Fibroblast of skin of abdomen (primary cell): Measurements from ENCODE around the gene KPNA5. TPM values are rescaled to one million over a fixed set of nuclear protein-coding genes. Genes with fewer than 3 reads are reported as not detected.
"Not testable (repeated sequence)": the region's sequence is repeated elsewhere in the genome, so short reads cannot be mapped to it uniquely, and the experiment has no call there.

Source experiments
- DNase-seq: peaks from one replicate; pipeline ENCODE4 v3.0.0-alpha.2; 2013
- polyA plus RNA-seq, 2 experiments: library from polyadenylated mRNA; unstranded; fragments of 120-200 nt; gene quantifications; one replicate each; pipeline ENCODE4 v1.2.1, GENCODE V29; 2013; ENCODE audit not compliant: insufficient read length in 2 of 2

Gene KPNA5
- 4.7 TPM for polyA plus RNA-seq (2013, experiment 1 of 2; ENCODE audit: insufficient read length)
- 4.3 TPM for polyA plus RNA-seq (2013, experiment 2 of 2; ENCODE audit: insufficient read length)

DNA sequence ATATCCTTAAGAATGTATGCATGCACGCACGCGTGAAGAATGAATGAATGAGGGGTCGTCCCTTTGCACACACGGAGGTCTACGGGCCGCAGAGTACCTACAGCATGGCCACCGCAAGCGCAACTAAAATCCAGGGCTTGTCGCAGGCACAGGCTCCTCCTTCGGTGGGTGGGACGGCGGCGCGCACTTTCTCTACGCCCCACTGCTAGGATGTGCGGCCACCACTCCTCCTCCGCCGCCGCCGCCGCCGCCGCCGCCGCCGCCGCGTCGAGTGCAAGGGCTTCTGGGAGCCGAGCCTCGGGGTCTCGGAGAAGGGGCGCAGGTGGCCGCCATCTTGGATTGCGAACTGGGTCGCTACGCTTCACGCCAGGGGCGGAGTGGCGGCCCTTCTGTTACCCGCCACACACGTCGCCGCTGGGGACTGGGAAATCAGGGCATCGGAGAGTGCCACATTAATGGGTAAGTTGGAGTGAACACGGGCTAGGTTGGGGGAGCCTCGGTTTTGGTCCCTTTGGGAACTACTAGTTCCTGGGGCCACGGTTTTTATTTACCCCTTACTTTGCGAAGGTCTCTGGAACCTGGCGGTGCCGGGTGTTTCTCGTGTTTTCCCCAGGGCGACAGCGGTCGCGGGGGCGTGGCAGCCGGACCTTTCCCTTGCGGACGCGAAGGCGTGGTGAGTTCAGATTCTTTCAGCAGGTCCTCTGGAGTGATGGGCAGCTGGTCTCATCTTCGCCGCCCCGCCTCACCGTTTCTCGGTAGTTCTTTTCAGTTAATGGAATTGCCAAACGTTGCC, at the start of gene KPNA5:
Gene KPNA5 (plus strand): TSS at position 332 of the 793 bp plus-strand sequence. CDS start 124 bp downstream, at position 456.
- DNase-seq = peak; percentile 94

DNA sequence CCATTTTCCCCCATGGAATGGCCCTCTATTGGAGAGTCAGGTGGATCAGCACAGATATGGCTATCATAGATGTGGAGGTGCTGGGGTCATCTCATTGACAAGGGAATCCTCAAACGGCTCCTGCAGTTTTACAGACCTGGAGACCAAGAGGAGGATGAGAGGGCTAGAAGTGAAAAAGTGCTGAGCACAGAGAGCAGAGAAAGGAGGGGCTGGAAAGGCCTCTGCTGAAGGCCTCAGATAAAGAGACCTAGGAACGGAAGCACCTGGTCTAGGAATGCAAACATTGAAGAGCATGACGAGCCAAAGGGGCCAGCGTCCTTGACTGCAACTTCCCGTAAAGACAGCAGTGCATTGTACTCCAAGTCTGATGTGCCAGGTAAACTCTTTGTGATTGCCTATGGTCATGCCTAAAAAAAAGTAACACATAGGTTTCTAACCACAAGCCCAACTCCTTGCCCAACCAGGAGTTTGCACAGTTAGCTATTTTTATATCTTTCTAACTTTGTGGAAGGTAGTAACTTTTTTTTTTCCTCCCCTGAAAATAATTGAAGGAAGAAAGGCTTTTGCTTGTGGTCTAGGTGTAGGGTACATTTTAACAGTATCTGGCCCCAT, 49.5 kb upstream of the KPNA5 start:
- no peak for DNase-seq

DNA sequence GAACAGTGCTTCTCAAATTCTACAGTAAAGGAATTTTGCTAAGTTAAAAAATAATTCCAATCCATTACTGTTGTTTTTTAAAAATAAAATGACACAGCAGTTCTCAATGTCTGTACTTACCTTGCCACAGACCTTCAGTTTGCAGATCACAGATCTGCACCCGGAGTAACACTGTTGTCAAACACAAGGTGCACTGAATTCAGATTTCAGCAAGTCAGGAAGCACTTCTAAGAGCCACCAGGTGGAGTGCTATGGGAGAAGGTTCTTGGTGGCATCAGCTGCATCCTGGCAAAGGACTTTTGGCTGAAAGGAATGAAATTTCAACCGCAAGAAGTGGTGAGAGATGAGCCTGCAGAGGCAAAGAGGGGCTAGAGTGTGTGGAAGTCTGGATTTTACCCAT, 47.3 kb upstream of the KPNA5 start:
- no peak for DNase-seq

DNA sequence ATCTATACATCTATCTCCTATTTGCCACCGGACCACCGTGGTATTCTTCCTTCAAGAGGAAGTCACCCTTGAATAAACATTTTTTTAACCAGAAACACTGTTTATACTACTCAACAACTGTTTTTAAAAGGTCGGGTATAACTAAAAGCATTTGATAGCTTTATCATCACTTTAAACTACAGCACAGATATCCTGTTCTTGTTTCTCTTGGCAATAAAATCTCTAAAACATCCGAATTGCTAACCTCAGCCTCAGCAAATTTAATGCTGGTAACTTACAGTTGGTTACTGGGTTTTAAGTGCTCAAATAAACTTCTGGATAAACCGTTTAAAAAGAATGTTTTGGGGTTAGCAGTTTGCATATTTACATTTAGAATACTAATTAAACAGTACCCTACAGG, 32.9 kb upstream of the KPNA5 start:
- DNase-seq = no peak

DNA sequence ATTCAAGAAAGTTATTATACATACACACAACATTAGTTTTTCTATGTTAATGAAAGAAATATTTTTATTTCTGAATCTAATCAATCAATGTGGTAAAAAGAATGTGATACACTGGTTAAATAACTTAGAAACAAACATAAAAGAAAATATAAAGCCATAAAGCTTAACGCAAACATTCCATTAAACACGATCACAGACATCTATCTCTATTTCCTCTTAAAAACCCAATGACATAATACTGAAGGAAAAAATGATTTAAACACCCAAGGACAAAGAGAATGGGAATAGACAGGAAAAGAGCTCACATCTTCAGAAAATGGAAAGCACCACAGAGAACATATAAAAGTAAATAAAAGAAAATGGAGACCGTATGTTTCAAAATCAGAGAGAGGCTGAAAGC, 31.9 kb upstream of the KPNA5 start:
- no peak for DNase-seq

DNA sequence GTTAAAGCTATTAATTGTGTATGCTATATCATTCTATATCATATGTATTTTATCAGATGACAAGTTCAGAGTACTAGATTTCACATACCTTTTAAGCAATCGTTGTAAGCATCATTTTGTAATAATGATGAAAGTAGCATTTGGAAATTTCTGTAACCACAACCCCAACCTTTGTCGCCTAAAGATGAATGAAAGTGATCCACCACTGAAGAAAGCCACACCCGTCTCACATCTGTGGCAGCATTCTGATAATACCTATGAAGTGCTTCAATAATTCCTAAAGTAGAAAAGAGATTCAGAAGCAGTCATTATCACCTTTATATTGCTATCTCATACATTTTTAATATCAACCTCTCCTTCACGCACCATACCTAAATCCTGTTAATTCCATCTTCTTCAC, 29.1 kb upstream of the KPNA5 start:
- no peak for DNase-seq

DNA sequence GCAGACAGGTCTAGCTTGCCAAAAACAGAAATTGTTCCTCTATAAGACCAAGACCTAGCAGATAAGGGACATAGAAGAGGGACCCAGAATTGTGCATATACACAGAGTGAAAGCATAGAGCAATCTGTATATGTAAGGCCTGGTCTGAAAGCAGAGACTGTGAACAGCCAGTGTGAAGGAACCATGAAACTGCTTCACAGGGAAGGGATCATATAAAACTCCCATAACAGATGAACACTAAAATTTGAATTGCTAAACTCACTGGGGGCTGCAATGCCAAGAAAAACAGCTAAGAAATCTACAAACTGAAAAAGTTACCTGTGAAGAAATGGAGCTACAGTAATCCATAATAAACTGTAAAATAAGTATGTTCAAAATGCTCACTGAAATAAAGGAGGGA, 19.4 kb upstream of the KPNA5 start:
- no peak for DNase-seq

DNA sequence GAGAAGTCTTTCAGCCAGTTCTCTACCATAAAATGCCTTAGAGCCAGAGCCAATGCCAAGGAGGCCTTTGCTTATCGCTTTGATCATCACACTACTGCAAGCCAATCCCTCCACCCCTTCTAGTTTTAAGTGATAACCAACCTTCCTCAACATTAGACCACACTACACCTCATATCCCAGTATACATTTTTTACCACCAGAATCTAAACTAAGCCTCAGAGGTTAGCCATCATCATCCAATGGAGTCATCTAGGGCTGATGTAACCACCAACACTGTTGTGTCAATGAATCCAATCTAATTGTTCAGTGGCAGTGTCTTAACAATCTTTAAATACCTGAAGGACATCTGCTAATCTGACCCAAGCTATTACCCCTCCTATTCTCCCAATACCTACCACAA, 18.8 kb upstream of the KPNA5 start:
- DNase-seq = no peak

DNA sequence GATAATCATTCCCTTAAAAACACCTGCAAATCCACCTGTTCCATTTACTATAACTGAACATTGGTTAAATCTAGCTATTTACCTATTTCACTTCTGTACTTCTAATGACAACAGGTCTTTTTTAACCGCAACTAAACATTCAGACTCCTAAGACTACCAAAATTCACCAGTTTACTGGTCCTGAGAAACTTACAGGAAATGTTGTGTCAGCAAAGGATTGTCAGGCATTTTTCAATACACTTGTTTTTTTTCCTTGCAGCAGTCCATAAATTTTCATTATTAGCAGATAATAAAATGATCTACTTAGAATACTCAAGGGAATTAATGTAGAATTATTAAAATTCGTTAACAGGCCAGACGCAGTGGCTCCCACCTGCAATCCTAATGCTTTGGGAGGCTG, 17.7 kb upstream of the KPNA5 start:
- DNase-seq = no peak

DNA sequence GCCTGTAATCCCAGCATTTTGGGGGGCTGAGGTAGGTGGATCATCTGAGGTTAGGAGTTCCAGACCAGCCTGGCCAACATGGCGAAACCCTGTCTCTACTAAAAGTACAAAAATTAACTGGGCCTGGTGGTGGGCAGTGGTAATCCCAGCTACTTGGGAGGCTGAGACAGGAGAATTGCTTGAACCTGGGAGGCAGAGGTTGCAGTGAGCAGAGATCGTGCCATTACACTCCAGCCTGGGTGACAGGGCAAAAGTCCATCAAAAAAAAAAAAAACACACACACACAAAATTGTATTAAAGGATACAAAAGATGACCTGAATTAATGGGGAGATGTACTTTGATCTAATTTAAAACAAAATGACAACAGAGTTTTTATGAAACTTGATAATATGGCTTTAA, 16.8 kb upstream of the KPNA5 start:
- DNase-seq = not testable (repeated sequence)

DNA sequence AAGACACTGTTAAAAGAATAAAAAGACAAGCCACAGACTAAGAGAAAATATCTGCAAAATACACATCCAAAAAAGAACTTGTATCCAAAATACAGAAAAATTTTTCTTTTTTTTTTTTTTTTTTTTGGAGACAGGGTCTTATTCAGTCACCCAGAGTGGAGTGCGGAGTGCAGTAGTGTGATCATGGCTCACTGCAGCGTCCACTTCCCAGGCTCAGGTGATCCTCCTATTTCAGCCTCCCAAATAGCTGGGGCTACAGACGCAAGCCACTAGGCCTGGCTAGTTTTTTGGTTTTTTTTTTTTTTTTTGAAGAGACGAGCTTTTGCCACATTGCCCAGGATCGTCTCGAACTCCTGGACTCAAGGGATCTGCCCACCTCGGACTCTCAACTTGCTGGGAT, 15.5 kb upstream of the KPNA5 start:
- DNase-seq = no peak

DNA sequence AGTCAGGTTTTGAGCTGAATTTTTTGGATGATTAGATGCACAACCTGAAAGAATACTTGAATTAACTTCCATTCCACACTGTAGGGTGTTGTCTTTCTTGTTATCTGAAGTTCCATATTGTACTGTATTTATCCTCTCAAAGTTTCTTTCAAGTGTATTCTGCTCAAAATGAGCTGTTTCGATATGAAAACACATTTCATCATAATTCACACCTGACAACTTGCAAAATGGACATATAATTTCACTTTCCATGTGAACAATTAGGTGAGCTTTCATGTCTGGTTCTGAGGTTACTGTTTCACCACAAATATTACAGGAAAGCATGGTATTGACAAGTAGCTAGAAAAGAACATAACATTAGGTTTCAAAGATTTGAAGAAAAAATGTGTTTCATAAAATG, 14.1 kb upstream of the KPNA5 start:
- no peak for DNase-seq

DNA sequence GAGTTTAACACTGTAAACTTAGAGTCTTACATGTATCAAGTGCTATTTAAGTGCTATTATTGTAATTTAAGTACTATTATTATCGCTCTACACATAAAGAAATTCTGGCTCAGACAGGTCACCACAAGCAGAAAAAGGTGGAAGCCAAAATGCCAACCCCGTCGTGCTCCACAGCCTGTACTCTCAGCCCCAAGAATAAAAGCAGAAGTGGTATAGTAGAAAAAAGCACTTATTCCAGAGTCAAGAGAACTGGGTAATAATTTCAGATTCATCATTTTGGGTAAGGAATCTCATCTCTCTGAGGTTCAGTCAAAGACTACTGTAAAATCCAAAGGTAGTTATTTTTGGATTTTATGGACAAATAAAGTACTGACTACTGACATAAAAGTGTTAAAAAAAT, 13.4 kb upstream of the KPNA5 start:
- no peak for DNase-seq

DNA sequence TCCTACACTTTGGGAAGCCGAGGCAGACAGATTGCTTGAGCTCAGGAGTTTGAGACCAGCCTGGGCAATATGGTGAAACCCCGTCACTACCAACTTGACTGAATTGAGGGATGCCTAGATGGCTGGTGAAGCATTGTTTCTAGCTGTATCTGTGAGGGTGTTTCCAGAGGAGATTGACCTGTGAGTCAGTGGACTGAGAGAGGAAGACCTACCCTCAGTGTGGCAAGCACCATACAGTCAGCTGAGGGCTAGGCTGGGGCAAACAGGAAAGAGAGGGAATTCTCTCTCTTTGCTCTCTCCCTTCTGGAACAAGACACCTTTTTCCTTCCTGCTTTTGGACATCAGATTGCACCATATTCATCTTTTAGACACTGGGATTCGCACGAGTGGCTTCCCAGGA, 8.7 kb upstream of the KPNA5 start:
- no peak for DNase-seq

DNA sequence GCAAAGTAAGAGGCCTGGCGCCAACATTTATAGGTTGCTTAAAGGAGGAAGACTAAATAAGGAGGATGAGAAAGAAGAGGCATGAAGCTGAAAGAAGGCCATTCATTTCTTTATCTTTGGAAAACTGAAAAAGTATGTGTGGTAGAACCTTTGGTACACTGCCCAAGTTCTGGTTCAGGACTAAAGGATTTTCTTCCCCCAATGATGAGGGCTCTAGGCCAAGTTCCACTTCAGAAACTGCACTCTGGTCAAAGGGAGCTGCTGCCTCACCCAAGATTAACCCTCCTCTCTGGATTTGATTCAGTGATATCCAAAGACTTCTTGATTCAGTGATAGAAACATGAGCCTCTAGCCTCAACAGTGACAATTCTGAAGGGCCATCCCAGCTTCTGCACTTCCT, 5.0 kb upstream of the KPNA5 start:
- no peak for DNase-seq

DNA sequence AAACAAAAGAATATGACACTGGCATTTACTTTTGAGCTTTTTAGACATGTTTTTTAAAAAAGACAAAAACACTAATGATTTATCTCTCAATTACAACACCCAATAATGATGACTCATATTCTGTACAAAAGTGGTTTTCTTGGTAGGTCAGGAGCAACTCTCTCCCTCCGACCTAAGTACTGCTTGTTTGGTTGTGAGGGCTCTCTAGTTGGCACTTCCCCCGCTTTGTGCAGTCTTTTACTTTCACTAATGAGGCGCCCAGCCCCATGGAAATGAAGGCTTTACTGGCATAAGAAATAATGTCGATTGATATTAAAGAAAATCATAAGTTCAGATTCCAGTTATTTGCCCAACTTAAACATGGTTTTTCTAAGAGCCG, 1.3 kb downstream of the KPNA5 start:
- peak; percentile 30 for DNase-seq

DNA sequence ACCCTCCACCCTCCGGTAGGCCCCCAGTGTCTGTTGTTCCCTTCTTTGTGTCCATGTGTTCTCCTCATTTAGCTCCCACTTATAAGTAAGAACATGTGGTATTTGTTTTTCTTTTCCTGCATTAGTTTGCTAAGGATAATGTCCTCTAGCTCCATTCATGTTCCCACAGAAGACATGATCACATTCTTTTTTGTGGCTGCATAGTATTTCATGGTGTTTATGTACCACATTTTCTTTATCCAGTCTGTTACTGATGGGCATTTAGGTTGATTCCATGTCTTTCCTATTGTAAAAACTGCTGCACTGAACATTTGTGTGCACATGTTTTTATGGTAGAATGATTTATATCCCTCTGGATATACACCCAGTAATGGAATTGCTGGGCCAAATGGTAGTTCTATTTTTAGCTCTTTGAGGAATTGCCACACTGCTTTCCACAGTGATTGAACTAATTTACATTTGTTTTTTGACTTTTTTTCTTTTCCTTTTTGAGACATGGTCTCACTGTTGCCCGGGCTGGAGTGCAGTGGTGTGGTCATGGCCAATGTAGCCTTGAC, 4.5 kb downstream of the KPNA5 start:
- no peak for DNase-seq

DNA sequence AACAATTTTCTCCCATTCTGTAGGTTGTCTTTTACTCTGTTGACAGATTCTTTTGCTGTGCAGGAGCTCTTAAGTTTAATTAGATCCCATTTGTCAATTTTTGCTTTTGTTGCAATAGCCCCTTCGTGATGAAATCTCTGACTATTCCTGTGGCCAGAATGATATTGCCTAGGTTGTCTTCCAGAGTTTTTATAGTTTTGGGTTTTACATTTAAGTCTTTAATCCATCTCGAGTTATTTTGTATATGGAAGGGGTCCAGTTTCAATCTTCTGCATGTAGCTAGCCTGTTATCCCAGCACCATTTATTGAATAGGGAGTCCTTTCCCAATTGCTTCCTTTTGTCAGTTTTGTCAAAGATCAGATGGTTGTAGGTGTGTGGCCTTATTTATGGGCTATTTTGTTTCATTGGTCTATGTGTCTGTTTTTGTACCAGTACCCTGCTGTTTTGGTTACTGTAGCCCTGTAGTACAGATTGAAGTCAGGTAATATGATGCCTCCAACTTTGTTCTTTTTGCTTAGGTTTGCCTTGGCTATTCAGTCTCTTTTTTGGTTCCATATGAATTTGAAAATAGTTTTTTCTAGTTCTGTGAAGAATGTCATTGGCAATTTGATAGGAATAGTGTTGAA, 5.6 kb downstream of the KPNA5 start:
- DNase-seq = not testable (repeated sequence)

DNA sequence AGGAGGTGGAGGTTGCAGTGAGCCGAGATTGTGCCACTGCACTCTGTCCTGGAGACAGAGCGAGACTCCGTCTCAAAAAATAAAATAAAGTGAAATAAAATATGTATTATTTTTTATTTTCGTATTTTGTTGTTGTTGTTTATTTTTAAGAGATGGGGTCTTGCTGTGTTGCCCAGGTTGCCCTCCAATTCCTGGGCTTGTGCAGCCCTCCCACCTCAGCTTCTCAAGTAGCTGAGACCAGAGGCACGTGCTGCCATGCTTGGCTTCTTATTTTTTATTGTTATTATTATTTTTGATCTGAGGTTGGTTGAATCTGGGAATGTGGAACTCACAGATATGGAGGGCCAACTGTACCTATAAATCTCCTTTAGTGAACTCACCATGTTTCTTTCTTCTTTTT, 10.1 kb downstream of the KPNA5 start:
- no peak for DNase-seq

DNA sequence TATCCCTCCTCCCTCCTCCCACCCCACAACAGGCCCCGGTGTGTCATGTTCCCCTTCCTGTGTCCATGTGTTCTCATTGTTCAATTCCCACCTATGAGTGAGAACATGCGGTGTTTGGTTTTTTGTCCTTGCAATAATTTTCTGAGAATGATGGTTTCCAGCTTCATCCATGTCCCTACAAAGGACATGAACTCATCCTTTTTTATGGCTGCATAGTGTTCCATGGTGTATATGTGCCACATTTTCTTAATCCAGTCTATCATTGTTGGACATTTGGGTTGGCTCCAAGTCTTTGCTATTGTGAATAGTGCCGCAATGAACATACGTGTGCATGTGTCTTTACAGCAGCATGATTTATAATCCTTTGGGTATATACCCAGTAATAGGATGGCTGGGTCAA, 11.9 kb downstream of the KPNA5 start:
- DNase-seq = not testable (repeated sequence)

DNA sequence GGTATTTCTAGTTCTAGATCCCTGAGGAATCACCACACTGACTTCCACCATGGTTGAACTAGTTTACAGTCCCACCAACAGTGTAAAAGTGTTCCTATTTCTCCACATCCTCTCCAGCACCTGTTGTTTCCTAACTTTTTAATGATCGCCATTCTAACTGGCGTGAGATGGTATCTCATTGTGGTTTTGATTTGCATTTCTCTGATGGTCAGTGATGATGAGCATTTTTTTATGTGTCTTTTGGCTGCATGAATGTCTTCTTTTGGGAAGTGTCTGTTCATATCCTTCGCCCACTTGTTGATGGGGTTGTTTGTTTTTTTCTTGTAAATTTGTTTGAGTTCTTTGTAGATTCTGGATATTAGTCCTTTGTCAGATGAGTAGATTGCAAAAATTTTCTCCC, 12.3 kb downstream of the KPNA5 start:
- DNase-seq = not testable (repeated sequence)

DNA sequence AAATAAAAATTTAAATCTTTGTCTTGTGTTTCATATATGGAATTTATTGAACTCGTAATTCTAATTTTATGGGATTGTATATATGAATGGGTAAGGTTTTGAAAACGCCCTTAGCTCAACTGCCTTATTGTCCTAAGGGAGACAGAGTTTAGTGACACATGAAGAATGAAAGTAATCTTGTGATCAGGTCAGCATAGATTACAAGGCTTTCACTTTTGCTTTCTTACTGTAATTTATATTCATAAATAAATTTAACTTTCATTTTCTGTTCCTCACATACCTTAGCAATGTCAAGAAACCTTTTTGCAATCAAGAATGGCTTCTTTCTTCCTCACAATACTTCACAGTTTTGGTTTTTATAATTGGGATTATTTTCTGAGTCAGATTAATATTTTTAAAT, 14.4 kb downstream of the KPNA5 start:
- DNase-seq = no peak

DNA sequence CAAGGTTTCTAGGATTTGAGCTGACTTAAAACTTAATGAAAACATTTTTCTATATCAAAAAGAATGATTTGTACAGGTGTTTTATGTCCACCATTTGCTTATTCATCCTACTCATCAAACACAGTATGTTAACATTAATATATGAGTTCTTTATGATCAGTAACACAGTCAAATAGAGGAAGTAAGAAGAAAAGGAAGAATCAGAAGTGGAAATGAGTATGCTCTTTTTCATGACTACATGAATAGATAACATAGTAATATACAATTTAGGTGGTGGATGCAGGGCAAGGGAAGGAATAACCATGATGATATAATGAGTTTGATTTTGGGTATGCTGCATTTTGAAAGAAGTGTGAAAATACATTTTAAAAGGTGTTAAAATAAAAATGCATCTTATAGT, 16.5 kb downstream of the KPNA5 start:
- no peak for DNase-seq

DNA sequence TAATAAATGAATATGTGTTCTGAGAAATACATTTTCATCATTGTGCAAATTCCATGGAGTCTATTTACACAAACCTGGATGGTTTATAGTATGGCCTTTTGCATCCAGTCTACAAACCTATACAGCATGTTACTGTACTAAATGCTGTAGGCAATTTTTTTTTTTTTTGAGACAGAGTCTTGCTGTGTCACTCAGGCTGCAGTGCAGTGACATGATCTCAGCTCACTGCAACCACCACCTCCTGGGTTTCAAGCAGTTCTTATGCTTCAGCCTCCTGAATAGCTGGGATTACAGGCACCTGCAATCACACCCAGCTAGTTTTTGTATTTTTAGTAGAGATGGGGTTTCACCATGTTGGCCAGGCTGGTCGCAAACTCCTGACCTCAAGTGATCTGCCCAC, 22.9 kb downstream of the KPNA5 start:
- not testable (repeated sequence) for DNase-seq
